CD1c-positive myeloid dendritic cell (primary cell): ENCODE measurements around the gene TFDP3.

ENCODE experiments used
- DNase-seq: peaks from one replicate; pipeline ENCODE4 v3.0.0-alpha.2; 2016; ENCODE audit errors: extremely low spot score

The TFDP3 gene, protein sequence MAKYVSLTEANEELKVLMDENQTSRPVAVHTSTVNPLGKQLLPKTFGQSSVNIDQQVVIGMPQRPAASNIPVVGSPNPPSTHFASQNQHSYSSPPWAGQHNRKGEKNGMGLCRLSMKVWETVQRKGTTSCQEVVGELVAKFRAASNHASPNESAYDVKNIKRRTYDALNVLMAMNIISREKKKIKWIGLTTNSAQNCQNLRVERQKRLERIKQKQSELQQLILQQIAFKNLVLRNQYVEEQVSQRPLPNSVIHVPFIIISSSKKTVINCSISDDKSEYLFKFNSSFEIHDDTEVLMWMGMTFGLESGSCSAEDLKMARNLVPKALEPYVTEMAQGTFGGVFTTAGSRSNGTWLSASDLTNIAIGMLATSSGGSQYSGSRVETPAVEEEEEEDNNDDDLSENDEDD

DNA sequence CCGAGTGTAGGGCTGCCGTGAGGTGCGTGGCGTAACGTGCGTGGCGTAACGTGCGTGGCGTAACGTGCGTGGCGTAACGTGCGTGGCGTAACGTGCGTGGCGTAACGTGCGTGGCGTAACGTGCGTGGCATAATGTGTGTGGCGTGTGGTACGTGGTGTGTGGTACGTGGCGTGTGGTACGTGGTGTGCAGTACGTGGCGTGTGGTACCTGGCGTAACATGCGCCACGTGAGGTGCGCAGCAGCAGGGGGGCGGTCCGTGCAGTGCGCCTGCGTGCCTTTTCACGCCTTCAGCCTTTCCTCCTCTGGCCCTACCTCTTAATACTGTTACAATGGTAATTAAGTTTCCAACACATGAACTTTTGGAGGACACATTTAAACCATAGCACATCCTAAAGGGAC, at the start of gene TFDP3:
TFDP3 (minus strand) TSS at position 26 of the 400 bp plus-strand sequence. CDS start 95 bp downstream, outside the sequence.
- DNase-seq, result no peak

DNA sequence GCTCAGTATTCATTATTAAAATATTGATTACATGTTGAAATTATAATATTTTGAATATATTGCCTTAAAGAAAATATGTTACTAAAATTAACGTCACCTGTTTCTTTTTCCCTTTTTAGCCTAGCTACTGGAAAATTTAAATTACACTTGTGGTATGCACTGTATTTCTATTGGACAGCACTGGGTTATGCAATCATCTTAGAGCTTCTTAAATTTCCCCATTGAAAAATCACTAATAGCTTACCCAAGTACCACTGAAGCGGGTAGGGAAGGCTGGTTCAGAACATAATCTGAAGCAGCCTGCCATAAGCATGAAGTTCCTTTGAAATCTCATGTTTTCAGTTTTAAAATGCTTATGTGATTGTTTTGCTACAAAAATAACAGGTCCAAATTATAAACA, 49.5 kb upstream of the TFDP3 start:
- DNase-seq, result no peak

DNA sequence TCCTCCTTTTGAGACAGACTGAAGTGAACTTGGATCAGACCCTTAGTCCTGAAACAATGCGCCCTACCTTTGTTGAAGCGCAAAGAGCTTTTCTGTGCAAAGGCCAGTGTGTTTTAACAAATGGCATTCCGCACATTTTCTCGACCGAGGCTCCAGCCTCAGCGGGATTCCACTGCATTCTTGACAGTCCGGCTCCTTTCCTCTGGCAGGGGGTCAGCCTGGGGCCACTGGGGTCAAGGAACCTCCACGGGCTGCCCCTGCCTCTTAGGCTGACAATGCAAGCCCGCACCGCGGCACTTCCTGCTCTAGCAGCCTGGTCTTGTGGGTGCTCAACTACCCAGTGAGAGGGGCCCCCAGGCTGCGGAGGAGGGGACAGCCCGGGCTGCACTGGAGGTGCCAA, 47.2 kb upstream of the TFDP3 start:
- no peak for DNase-seq

DNA sequence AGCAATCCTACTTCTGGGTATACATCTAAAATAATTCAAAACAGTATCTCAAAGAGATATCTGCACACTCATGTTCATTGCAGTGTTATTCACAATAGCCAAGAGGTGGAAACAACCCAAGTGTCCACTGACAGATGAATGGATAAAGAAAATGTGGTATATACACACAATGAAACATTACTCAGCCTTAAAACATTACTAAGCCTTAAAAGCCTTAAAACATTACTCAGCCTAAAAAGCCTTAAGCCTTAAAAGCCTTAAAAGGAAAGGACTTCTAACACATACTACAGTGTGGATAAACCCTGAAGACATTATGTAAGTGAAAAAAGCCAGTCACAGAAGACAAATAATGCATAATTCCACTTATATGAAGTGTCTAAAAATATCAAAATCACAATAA, 40.3 kb upstream of the TFDP3 start:
- no peak for DNase-seq

DNA sequence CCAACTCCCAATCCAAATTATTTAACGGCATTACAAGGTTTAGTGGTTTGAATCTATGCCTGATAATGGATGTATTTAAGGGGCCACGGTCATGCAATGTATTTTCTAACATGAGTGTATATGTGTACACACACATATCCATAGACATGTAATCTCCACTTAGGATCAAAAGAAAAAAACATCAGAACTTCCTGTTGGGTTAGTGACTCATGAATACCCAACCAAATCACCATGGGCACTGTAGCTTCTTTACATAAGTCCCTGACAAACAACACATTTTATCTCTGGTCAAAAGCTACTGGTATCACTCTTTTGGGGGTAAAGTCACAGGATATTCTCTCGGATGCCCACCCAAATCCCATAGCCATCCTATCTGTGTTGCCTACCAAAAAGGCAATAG, 36.5 kb upstream of the TFDP3 start:
- no peak for DNase-seq

DNA sequence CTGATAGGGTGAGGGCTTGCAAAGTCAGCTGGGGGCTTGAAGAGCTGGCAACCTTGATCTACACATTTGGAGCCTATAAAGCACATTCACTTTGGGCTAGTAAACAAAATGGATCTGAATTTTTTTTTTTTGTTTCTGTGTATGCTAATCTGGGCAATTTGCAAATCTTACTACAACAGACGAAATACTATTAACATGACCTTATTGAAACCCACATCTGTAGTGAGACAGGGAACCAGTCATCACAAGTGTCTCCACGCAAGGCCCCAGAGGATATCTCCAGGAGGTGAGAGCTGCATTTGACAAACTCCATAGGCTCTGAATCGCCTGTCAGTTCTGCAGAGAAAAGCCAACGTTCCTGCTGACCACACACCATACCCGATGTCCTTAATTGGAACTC, 33.0 kb upstream of the TFDP3 start:
- DNase-seq, result no peak

DNA sequence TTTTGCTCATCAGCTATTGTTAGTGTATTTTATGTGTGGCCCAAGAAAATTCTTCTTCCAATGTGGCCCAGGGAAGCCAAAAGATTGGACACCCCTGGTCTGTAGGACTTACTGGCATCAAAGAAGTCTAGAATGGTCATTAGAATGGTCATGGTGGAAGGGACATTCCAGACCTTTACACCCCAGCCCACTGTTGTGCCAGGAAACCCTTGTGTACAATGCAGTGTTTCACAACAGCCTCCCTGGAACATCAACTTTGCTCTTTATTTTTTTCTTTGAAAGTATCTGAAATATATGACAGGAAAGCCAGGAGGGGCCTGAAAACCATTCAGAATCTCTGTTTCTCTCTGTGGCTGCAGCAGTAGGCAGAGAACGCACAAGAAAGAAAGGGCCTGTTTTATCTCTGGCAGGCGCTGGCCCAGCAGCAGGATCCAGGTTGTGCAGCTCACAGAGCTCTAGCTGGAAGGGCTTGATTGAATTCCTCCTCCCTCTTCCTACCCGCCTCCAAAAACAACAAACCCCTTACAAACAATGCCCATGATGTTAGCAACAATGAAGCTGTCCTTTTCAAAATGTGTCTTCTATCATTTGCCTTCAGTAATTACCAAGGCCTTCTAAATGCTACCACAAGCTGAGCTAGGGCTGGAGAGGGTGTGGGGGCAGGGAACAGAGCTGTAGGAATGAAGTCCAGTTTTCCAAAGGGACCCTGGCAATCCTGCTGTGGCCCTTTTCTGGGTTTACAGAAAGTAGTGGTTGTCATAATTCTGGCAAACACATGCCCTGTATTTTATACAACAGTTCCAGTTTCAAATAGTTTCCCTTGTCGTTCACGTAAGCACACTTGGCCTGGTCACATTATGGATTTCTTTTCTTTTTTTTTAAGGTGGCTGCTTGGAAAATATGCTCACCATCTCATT, 32.3 kb upstream of the TFDP3 start:
- DNase-seq, result no peak

DNA sequence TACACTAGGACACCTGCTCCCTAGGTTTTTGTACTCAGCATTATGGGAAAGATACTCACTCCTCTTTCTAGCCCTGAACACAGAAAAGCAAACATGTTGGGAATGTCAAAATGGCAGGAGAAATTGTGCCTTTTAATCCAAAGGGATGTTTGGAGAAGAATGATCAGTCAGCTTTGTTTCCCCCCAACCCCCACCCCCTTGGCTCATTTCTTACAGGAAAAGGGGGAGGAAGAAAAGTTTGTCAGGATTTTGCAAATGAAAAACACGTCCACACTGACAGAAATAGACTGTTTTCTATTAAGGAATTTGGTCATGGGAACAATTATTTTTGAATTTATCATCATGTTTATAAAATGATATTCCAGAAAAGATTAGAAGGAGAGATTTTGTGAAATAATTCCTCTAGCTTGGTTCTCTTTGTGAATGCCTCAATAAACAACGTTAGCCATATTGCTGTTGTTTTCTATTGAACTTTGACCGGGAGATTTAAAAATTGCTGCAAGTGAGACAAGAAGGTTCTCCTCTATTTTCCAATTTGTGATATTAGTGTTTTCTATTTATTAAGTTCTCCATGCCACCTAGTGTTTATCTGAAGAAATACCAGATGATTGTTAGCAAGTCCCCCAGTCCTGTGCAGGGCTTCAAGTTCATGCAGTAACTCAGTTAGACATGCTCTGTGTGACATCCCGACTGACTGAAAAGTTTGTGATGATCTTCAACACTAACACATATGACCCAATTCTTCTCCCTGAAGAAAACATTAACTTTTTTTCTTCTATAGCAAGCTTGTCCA, 31.3 kb upstream of the TFDP3 start:
- DNase-seq, result no peak

DNA sequence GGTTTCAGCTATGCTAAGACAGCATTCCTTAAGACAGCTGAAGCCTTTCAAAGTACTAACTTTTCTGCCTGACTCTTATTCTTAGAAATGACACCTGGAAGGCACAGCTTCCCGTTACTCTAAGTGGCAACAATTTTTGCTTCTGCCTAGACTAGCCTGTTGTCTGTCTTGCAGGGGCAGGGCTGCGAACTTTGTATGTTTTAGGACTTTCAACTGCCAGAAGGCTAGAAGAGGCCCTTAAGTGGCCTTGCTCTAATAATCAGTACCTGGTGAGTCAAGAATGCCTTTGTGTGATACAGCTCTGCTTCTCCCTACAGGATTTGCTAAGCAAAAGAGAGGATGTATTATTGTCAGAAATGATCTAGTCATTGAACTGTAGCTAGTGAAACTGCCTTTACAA, 30.0 kb upstream of the TFDP3 start:
- no peak for DNase-seq

DNA sequence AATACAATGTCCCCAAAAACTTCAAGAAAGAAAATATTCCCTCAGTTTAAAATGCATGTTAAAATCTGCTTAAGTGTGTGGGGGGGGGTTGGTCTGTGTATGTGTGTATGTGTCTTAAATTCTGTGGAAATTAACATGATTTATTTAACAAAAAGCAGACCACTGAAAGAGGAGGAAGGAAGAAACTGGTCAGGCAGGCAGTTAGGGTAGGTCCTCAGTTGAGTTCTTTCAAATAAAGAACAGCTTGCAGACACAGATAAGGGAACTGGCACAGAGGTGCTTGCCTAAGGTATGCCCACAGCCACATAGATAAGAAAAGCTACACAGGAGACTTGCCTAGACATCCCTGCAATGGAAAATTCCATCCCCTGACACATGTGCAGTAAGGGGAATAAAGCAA, 28.8 kb upstream of the TFDP3 start:
- DNase-seq, result no peak

DNA sequence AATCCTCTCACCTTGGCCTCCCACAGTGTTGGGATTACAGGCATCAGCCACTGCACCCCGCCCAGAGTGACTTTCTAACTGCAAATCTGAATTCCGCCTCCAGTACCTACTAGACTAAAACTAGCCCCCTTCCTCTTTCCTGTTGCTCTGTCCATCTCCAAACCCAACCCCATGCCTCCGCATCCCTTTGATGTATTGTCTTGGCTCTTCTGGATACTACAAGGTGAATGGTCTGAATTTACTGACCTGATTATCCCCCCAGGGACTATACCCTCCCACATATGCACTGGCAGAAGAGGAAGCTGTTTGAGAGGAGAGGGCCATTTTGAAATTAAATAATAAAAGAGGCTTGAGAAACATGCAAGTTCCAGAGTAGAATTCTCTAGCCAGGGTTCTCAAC, 17.7 kb upstream of the TFDP3 start:
- no peak for DNase-seq

DNA sequence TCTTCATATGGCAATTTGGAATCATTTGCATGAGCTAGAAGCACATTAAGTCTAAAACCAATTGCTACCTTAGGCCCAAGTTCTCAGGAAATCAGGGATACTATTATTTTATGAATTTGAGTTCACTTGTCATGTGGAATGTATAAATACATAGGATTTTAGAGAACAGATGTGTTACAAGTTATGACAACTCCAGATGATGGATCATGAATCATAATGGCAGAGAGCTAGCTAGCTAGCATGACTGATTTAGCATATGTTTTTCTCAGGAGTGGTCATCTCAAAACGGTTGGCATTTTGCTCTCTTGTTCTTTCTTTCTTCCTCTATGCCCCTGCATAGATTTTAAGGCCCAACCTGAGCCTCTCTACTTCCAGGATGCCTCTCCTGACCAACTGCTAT, 14.2 kb upstream of the TFDP3 start:
- no peak for DNase-seq

DNA sequence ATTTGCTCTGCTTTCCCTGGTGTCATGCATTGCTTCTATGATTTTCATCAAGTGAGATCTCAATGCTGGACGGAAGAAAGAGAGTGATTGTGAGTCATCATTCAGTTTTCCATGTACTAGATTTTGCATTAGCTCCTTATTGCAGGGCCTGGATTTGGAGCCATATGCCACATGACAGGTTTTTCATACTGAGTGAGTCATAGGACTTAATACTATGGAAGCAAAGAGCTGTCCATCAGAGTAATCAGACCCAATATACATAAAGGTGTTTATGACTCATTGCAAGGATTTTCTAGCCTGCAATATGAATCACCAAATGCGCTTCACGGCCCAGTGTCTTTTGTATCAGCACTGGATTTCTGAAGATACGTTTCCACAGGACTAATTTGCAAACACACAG, 11.2 kb upstream of the TFDP3 start:
- no peak for DNase-seq

DNA sequence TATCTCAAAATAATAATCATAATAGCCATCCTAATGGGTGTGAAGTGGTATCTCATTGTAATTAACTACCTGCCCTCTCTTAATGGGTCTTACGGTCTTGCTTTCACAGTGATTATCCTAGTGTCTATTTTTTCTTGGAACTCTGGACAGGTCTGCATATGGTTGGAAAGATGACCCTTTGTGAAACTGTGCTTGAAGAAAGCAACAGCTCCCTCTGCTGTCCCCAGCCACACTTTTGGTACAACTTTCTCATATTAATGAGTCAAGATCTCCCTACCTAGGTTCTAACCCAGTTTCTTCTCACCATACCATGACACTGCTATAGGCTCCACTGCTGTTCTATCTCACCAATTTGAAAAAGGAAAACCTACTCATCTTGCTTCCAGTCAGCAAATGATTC, 2.4 kb downstream of the TFDP3 start:
- DNase-seq, result no peak

DNA sequence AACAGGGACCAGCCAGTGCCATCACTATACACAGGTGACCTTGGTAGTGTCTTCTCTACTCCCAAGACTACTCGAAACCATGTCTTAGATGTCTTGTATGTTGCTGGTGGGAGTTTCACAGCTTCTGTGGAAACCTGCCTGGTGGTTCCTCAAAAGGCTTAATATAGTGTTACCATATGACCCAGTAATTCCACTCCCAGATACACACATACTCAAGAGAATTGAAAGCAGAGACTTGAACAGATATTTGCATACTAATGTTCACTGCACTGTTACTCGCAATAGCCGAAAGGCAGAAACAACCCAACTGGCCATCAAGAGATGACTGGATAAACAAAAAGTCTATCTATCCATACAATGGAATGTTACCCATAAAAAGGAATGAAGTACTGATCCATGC, 3.1 kb downstream of the TFDP3 start:
- DNase-seq, result no peak

DNA sequence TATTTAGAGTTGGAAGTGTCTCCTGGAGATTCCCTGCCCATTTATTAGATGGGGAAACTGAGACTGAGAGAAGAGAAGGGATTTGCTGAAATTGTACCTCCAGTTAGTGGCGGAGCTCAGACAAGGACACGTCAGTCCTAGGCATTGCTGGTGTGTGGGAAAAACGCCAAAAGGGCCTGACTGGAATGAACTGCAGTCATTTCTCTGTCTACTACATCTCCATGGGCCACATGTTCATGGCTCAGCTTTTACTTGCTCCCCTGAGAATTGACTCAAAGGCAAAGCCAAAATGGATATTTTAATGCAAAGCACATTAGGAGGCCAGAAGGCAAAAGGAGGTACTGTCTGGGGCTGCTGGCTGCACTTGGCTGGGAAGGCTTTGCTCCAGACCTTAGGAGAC, 3.9 kb downstream of the TFDP3 start:
- no peak for DNase-seq

DNA sequence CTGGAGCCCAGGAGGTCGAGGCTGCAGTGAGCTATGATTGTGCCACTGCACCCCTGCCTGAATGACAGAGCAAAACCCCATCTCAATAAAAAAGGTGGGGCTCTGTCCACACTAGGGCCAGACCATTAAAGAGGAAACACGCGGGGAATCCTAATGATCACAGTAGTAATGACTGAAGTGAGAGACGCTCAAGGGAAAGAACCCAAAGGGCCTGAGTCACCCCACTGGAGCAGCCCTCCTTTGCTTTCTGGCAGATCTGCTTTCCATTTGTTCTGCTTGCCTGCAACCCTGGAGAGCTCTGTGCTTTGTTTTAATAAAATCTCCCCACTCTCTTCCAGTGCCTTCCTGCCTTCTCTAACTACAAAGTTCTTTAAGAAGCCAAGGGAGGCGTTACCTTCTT, 5.0 kb downstream of the TFDP3 start:
- DNase-seq, result no peak

DNA sequence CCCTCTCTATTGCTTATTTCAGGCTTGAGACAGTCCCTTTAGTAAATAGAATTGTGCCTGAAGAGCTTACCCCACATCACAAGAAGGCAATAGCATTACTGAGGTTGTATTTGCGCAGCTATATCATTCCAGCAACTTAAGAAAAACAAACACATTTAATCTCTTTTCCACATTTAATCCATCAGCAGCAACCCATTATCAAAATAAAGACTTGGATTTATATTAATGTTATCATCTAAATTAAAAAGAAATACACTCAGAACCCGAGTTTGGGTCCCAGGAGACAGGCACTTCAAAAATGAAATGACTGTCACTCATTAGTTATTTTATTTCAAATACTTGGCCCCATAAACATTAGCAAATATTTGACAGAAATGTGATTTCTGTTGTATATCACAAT, 10.4 kb downstream of the TFDP3 start:
- no peak for DNase-seq

DNA sequence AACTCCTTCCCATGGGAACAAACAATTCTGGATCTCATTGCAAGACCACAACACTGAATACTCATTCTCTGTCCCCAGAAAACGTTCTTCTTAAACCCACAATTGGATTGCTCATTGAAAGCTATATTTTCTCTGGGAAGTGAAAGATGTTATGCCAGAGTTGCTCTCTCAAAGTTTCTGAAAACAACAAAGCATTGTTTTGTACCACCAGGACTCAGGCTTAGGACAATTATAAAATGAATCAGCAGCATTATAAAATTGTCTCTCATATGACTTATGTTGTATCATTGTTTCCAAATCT, 26.5 kb downstream of the TFDP3 start:
- DNase-seq, result no peak

DNA sequence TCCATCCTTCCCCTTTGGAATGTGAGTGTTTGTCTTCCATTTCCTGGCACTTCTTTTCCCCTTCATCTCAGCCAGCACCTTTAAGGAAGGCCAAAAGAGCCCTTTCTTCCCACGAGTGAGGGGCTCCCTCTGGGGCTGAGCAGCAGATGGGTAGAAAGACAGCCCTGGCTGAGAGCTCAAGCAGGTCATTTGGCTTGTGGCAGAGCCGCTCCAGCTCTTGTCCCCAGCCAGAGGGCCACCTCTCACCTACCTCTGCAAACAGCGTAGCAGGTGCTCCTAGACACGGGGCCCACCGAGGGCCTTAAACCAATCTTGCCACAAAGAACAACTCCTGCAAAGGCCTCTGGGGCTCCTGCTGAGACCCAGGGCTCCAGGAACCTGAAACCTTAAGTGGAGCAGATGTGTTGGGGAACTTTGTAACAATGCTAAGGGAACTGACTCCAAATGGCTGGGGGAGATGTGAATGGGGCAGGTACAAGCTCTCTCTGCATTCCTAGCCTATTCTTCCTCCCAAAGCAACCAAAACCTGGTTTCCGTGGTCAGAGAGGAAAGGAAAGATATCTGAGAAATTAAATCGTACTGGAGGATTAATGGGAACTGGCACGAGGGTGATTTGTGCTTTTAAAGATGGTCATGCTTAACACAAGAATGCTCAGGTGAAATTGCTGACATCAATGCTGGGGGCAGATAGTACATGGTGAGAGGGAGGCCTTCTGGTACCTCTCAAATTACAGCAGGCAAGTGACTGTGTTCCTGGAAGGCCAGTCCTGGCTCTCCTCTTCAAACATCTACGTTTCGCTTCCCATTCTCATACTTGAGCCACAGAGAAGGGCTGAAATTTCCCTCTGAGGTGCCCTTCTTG, 27.0 kb downstream of the TFDP3 start:
- DNase-seq, result no peak

DNA sequence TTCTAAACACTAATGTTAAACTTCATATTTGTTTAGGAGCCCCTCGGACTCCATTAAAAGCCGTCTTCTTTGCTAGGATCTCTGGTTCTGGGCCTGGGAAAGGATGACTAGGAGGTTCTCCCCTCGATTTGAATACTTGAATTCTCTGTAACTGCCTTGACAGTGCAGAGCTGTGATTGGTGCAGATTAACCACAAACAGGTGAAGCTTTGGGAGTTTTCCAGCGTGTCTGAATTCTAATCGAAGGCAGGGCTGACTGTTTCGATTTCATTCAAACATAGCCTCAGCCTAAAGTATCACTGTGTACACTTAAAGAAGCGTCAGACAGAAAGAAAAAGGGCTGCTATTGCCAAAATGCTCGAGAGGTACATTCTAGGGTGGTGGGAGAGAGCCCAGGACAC, 29.0 kb downstream of the TFDP3 start:
- DNase-seq, result no peak

DNA sequence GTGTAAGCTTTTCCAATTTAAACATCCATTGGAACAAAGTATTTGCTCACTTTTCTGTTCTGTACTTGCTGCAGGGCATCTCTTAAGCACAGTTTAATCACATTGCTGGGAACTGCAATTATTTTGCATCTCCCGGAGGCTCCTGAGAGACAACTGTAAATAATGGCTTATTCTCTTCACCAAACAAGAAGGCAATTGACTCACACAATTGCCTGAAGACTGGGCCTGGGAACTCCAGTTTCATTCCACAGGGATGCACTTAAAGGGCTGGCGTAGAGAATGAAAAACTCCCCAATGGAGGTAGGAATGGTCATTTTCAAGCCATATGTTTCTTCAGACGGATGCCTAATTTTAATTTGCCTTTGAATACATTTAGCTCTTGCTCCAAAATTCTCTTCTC, 29.5 kb downstream of the TFDP3 start:
- no peak for DNase-seq
